ENCODE measurements around the gene LACRT.
"Not testable (repeated sequence)": the region's sequence is repeated elsewhere in the genome, so short reads cannot be mapped to it uniquely, and the experiment has no call there.

Gene LACRT

GRCh38 chr12:54634795-54635194 is at the start of gene LACRT:
Gene LACRT (minus strand): TSS chr12:54634895. CDS start chr12:54634841, 54 bp downstream.
- DNase-seq, result no peak

GRCh38 chr12:54683398-54683797 is 48.7 kb upstream of the LACRT start:
- no peak for DNase-seq

GRCh38 chr12:54682674-54683073 is 48.0 kb upstream of the LACRT start:
- DNase-seq, result no peak

GRCh38 chr12:54680374-54680773 is 45.7 kb upstream of the LACRT start:
- DNase-seq, result peak; percentile 39 to 54

- DNase-seq, result no peak
Observed at GRCh38 chr12:54678131-54678530, 43.4 kb upstream of the LACRT start.

GRCh38 chr12:54667945-54668344 is 33.2 kb upstream of the LACRT start:
- no peak for DNase-seq

- no peak for DNase-seq
Observed at GRCh38 chr12:54666008-54666407, 31.3 kb upstream of the LACRT start.

- not testable (repeated sequence) for DNase-seq
Observed at GRCh38 chr12:54665022-54665635, 30.4 kb upstream of the LACRT start.

- no peak for DNase-seq
Observed at GRCh38 chr12:54663603-54664002, 28.9 kb upstream of the LACRT start.

- no peak for DNase-seq
Observed at GRCh38 chr12:54662026-54662425, 27.3 kb upstream of the LACRT start.

- no peak for DNase-seq
Observed at GRCh38 chr12:54661048-54661447, 26.4 kb upstream of the LACRT start.

- DNase-seq, result no peak
Observed at GRCh38 chr12:54660320-54660962, 25.7 kb upstream of the LACRT start.

- DNase-seq, result peak; percentile 61 to 69
Observed at GRCh38 chr12:54658306-54659264, 23.9 kb upstream of the LACRT start.

GRCh38 chr12:54657105-54657607 is 22.5 kb upstream of the LACRT start:
- DNase-seq, result no peak

GRCh38 chr12:54654926-54655325 is 20.2 kb upstream of the LACRT start:
- DNase-seq, result no peak

- no peak for DNase-seq
Observed at GRCh38 chr12:54653025-54653424, 18.3 kb upstream of the LACRT start.

- DNase-seq, result no peak
Observed at GRCh38 chr12:54650889-54651288, 16.2 kb upstream of the LACRT start.

- no peak for DNase-seq
Observed at GRCh38 chr12:54650409-54650808, 15.7 kb upstream of the LACRT start.

- no peak for DNase-seq
Observed at GRCh38 chr12:54649825-54650224, 15.1 kb upstream of the LACRT start.

- DNase-seq, result no peak
Observed at GRCh38 chr12:54648265-54648664, 13.6 kb upstream of the LACRT start, which contains the start of gene DCD. Gene DCD (minus strand): TSS chr12:54648365. CDS start chr12:54648303, 62 bp downstream.

- no peak for DNase-seq
Observed at GRCh38 chr12:54641554-54641953, 6.9 kb upstream of the LACRT start.

GRCh38 chr12:54641089-54641488 is 6.4 kb upstream of the LACRT start:
- no peak for DNase-seq

- not testable (repeated sequence) for DNase-seq
Observed at GRCh38 chr12:54639112-54639511, 4.4 kb upstream of the LACRT start.
